Activated CD8-positive, alpha-beta memory T cell treated with anti-CD3 and anti-CD28 coated beads, Interleukin-2, amount 50 U/mL, for 24 hours (primary cell): Measurements from ENCODE around the gene MAPRE3.

Experiments
- DNase-seq: peaks from one replicate; pipeline ENCODE4 v3.0.0-alpha.2; 2020; ENCODE audit errors: extremely low read depth

MAPRE3 gene

DNA sequence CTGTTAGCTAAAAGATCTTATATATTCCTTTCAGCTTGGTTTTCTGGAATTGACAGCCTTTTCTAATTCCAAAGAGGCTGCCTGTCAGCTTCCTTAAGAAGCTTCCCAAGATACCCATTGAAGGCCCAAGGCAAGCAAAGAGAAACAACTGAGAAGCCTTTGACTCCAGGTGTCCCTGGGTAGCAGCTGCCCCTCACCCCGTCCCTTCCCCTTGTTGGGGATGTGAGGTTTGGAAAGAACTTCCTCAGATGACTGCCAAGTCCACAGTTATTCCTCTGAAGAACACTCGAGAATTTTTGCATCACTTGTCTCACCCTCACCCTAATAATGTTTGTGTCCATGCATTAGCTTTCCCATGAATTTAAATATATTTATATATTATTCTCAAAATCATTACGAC lies 13.3 kb downstream of the MAPRE3 start:
- DNase-seq, result no peak

DNA sequence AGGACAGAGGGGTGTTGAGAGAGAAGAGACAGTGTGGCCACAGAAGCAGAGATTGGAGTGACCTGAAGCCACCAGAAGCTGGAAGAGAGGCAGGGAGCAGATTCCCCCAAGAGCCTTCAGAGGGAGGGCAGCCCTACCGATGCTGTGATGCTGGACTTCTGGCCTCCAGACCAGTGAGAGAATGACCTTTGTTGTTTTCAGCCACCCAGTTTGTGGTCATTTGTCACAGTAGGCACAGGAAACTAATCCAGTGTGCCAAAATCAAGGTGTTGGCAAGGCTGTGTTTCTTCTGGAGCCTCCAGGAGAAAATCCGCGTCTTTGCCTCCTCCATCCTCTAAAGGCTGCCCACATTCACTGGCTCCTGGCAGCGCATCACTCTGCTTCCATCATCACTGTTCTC lies 15.4 kb downstream of the MAPRE3 start:
- DNase-seq, result no peak

GRCh38 chr2:26986576-26986975 lies 16.1 kb downstream of the MAPRE3 start:
- no peak for DNase-seq

GRCh38 chr2:26988058-26988860 lies 17.8 kb downstream of the MAPRE3 start:
- DNase-seq, result no peak

DNA sequence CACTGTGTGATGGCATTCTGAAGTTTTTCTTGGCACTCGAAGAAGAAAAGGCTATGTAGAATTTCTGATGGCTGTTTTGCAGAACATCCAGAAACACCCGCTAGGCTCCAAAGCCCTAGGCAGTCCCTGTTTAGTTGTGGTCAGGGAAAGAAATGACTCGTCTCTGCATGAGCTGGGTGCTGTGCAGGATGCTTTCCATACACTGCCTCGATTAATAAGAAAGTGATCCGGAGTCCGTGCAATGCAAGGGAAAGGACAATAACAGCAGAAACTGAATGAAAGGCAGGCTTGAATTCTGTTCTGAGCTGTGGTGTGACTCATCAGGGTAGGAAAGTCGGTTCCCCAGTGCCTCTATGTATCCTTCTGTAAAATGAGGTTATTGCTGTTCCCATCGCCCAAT lies 18.7 kb downstream of the MAPRE3 start:
- DNase-seq, result no peak

DNA sequence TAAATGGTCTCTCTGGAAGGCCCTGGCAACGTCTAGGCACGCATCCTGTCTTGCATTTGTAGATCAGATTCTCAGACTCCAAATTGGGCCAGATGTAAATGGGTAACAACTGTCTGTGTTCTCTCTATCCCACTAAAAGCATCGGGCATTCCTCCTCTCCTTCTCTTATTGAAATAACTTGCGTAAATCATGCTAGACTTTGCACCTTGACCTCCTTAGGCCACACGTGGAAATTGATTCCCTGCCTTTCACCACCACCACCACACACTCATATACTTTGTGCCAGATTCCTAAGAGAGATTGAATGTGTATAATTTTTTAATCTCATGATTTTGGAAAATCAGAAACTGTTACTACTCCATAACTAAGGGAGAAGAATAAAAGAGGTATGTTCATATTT lies 21.3 kb downstream of the MAPRE3 start:
- no peak for DNase-seq

- DNase-seq, result no peak
Measured at GRCh38 chr2:26993768-26994167, 23.3 kb downstream of the MAPRE3 start.

DNA sequence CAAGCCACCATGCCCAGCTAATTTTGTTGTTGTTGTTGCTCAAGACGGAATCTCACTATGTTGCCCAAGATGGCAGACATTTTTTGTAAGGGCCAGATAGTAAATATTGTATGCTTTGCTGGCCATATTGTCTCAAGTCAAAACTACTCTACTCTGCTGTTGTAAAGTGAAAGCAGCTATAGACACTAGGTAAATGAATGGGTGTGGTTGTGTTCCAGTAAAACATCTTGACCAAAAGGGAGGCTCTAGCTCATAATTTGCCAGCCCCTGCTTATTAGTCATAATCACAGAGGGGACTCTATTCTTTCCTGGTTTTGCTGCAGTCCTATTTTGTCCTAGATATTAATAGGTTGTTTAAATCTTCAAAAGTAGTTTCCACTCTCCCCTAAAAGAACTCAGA lies 24.5 kb downstream of the MAPRE3 start:
- DNase-seq, result no peak

DNA sequence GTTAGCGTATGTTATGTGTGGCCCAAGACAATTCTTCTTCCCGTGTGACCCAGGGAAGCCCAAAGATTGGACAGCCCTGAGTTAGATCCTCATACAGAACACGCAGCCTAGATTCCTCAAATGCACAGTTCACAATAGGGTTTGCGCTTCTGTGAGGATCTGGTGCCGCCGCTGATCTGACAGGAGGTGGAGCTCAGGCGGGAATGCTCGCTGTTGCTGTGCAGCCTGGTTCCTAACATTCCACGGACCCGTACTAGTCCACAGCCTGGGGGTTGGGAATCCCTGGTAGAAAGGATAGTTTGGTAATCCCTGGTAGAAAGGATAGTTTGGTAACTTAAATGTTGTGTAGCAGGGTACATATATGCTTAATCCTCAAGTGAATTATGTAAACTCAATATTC lies 27.0 kb downstream of the MAPRE3 start:
- DNase-seq, result no peak

GRCh38 chr2:26998323-26998722 lies 27.9 kb downstream of the MAPRE3 start:
- DNase-seq, result no peak

- DNase-seq, result no peak
Measured at GRCh38 chr2:27000228-27000627, 29.8 kb downstream of the MAPRE3 start.

GRCh38 chr2:27000995-27001394 lies 30.6 kb downstream of the MAPRE3 start:
- no peak for DNase-seq

- no peak for DNase-seq
Measured at GRCh38 chr2:27001950-27002349, 31.5 kb downstream of the MAPRE3 start.

DNA sequence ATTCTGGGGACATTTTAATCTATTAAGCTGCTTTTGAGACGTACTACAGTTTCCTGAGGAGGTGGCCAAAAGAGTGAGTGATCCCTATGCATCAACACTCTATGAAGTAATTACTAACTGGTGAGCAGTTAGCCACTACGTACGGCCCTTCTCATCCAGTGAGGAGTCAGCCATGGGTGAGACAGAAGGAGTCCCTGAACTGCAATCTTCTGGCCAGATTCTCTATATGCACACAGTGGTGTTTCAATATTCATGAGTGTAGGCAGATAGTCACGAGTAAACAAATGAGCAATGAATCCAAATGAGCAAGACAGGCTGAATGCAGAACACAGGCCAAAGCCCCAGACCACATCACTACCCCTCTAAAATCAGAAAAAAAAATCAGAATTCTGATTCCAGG lies 32.6 kb downstream of the MAPRE3 start:
- DNase-seq, result no peak

GRCh38 chr2:27003857-27004256 lies 33.4 kb downstream of the MAPRE3 start:
- no peak for DNase-seq

DNA sequence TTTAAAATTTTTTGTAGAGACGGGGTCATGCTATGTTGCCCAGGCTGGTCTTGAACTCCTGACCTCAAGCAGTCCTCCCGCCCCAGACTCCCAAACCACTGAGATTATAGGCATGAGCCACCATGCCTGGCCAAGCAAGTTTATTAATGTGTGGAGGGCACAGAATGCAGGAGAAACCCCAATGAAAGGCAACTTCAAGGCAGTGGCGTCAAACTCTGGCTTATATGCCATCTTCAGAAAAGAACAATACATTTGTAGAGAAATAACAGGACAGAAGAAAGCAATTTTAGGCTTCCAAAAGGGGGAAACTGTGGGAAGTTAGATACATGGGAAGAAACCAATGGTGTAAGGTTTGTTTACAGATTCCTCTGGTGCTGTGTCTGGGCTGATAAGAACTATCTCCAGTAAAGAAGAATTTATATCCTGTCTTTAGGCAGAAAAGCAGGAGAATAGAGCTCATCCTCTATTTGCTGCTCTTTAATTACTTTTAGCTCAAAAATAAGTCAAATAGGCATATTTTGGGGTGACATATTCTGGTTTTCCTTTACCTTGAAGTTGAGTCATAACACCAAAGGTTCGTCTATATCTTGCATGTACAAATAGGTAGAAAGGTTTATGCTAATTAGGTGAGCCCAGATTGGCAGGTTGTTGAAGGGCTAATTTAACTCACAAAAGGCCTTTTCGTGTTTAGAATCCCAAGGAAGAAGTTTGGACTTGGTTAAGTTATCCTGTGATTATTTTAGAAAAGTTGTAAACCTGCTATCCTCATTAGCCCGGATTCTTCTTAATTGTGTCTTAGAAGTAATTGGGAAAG lies 36.4 kb downstream of the MAPRE3 start:
- no peak for DNase-seq

DNA sequence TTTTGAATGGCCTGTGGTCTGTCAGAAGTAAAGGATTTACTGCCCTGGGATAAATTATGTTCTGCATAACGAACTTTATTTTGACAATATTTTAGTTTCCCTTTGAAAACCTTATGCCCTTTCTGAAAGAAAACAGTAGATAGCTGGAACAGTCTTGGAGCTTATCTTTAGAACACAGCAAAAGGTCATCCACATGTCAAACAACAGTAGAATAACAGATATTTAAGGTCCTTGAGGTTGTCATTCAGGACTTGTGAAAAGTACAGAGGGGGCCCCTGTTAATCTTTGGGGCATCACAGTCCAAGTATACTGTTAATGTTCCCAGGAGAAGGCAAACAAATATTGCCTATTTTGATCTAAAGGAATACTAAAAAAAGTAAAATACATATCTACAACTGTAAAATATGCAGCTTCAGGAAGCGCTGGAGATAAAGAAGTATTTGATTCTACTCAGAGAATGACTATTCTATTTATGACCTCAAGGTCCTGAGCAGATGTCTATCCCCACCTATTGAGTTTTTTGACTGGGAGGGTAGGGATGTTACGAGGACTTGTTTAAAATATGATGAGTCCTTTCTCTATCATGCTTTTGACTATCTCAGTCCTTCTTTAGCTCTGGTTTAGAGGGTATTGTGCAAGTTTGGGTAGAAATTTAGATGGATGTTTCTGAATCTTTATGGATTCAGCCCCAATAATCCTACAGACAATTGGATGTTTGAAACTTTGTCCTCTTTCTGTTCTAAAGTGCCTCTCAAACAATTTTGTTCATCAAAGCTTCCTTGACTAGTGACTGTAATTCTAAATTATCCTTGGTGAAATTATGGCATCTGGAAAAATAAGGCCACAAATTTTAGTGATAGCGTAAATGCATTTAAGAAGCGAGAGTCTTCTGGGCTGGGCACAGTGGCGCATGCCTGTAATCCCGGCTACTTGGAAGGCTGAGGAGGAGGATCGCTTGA lies 37.3 kb downstream of the MAPRE3 start:
- no peak for DNase-seq

- no peak for DNase-seq
Measured at GRCh38 chr2:27008678-27009077, 38.2 kb downstream of the MAPRE3 start.

DNA sequence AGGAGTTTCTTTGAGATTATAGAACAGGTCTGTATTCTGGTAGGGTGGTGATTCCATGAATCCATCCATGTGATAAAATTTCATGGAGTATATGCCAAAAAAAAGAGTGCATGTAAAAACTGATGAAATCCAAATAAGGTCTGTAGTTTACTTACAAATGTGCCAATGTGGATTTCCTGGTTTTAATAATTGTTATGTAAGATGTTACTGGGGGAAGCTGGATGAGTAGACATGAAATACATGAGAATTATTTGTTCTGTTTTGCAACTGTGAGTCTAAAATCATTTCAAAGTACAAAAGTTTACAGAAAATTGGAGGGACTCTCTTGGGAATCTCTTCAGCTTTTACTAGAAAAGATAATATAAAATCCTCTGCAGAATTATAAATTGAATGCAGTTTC lies 38.6 kb downstream of the MAPRE3 start:
- DNase-seq, result no peak

- DNase-seq, result no peak
Measured at GRCh38 chr2:27009716-27010115, 39.3 kb downstream of the MAPRE3 start.

DNA sequence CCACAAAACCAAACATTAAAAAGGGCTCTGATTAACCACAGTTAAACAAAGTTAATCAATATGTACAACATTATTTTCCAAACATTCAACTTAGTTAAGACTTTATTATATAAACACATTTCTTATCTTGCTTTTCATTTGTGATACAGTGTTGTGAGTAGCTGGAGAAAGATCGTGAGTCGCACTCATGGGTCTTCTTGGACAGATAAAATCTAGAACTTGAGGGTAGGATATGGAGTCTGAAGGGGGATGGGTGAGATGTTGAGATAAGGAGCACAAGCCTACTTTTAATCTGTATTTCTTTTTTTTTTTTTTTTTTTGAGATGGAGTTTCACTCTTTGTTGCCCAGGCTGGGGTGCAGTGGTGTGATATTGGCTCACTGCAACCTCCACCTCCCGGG lies 39.7 kb downstream of the MAPRE3 start:
- DNase-seq, result no peak

DNA sequence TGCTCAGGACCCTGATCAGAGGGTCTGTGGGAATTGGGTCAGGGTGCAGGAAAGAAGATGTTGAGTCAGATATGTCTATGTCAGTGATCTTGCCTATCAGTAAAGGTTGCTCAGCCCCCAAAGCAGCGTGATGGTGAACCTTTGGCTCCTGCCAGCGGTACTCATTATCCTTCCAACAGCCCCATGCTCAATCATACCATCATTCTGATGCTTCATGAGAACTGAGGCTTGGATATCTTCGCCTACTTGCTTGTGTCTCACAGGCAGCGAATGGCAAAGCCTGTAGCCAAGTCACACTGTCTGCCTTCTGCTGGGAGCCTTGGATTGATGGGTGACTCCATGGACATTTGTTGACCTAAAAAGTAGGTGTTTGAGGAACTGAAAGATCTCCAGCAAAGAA lies 43.3 kb downstream of the MAPRE3 start:
- DNase-seq, result no peak
